ENCODE data around the gene IGSF10.

GRCh38 chr3:151483488-151483887 is 22.6 kb upstream of the IGSF10 start:
- TF ChIP-seq MAX (IDR thresholded peaks at IDR 0.05; ENCODE audit: low read depth, low read length) (no peak), CTCF (IDR thresholded peaks at IDR 0.05; ENCODE audit: low read depth, low read length) (no peak), POLR2A (IDR thresholded peaks at IDR 0.05; ENCODE audit: extremely low read depth, insufficient read length) (no peak)

Data from NB4 (cell line).